HG02970 (cell line): ENCODE measurements around the gene MAPK8IP2.

ENCODE experiments used
- ATAC-seq: cut with Tn5 transposase; IDR thresholded peaks from one replicate; pipeline ENCODE4 v1.9.1; 2021; ENCODE audit warnings: mild to moderate bottlenecking, moderate library complexity, moderate number of reproducible peaks; ENCODE audit not compliant: unreplicated experiment, low FRiP score

The MAPK8IP2 gene

GRCh38 chr22:50600538-50600937, at the start of gene MAPK8IP2:
MAPK8IP2 (plus strand) TSS chr22:50600793; CDS start chr22:50600819, 26 bp downstream.
- no peak for ATAC-seq

DNA sequence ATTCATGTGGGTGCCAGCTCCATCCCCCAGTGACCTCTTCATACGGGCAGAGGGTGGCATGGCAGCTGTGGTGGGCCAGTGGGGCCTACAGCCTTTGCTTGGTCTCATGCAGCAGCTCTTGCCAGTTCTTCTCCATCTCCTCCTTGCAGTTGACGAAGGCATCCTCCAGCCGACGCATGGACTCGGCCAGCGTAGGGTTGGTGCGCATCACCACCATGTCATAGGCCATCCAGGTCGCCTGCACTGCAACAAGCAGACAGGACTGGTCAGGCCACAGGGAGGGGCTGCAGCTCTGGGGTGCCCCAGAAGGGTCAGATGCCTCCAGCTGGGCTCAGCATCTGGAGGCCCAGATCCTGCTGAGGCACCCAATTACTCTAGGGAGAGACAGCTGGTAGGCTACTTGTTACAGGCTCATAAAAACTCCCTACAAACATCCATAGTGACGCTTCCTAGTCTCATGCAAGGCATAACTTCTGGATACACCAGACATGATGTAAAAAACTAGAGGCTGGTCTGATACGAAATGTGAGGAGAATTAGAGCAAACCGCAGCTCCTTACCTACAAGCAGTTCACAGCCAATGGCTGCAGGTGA, 49.3 kb upstream of the MAPK8IP2 start:
- ATAC-seq: no peak

DNA sequence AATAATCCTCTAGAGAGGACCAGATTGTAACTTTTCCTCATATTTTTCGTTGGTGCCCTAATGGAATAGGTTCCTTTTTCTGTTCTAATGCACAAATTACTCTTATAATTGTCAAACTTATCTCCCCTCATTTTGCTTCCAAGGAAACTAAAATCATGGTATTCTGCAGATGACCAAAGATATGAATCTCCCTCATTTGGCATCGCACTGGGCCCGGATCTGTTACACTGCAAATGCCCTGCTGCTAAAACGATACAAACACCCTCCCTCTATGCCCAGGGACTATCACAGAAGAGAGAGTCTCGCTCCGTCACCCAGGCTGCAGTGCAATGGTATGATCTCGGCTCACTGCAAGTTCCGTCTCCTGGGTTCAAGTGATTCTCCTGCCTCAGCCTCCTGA, 47.3 kb upstream of the MAPK8IP2 start:
- no peak for ATAC-seq

GRCh38 chr22:50556703-50557102, 43.9 kb upstream of the MAPK8IP2 start:
- ATAC-seq: no peak

DNA sequence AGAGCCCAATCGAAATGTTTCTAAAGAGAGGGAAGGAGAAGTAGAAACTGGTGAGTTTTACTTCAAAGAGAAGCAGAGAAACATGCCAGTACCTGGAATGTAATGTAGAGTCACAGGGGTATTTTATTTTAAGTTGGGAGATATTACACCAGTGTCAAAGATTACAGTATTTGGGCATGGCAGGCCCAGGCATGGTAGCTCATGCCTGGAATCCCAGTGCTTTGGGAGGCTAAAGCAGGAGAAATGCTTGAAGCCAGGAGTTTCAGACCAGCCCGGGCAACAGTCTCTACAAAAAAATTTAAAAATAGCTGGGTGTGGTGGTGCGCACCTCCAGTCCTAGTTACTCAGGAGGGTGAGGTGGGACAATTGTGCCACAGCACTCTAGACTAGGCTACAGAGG, 40.6 kb upstream of the MAPK8IP2 start:
- ATAC-seq: no peak

- no peak for ATAC-seq
Observed at GRCh38 chr22:50561401-50562358, 38.9 kb upstream of the MAPK8IP2 start.

DNA sequence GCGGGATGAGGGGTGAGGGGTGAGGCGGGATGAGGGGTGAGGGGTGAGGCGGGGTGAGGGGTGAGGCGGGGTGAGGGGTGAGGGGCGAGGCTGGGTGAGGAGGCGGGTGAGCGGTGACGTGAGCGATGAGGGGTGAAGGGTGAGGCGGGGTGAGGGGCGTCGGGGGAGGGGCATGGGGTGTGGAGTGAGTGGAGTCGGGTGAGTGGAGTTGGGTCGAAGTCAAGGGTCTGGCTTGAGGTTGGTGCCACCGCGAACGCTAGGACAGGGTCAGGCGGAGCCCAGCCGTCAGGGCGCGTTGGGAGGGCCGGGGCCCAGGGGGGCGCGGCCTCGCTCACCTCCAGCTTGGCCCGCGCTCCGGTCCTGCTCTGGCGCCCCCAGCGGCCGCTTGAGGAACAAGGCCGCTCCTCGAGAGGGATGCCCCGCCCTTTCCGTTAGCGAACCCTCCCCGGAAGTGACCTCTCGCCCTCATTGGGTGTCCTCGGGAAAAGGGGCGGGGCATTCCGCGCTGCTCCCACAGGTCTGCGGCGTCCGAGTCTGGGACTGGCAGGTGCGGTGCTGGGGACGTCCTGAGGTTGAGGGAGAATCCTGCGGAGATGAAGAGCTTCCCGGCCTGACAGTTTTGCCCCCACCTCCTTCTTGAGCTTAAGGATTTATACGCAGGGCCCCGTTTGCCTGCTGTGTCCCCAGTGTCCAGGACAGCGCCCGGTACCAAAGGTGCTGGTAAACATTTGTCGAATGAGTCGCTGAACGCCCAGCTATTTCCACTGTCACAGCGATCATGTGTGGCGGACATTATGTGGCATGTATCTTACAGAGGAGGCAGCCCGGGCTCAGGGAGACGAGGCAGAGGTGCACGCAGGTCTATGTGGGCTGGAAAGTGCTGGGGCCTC, 37.8 kb upstream of the MAPK8IP2 start, which contains the start of gene SYCE3:
Gene SYCE3 (minus strand): TSS at position 397 of the 890 bp plus-strand sequence. CDS start 6,514 bp downstream, outside the sequence.
- peak; percentile 88 for ATAC-seq

GRCh38 chr22:50563413-50564160, 37.0 kb upstream of the MAPK8IP2 start:
- ATAC-seq: no peak

- no peak for ATAC-seq
Observed at GRCh38 chr22:50564289-50564688, 36.3 kb upstream of the MAPK8IP2 start.

GRCh38 chr22:50567721-50568252, 32.8 kb upstream of the MAPK8IP2 start:
- no peak for ATAC-seq

DNA sequence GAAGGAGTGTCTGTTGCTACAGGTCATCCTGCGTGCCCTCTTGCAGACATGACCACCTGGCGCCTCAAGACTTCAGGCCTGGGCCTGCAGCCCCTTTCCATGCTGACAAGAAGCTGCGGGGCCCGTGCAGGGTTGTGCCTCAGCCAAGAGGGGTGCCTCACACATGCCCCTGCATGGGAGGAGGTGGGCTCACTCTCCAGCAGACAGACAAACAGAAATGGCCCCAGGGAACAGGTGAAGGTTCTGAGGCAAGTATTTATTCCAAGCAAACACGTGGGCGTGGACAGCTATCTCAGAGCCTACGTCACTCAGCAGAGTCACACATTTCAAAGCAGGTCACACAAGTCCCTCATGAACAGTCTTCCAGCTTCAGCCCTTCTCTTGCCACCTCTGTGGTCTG, 32.0 kb upstream of the MAPK8IP2 start:
- no peak for ATAC-seq

- no peak for ATAC-seq
Observed at GRCh38 chr22:50569041-50569459, 31.5 kb upstream of the MAPK8IP2 start.

GRCh38 chr22:50569896-50570535, 30.6 kb upstream of the MAPK8IP2 start:
- ATAC-seq: no peak

DNA sequence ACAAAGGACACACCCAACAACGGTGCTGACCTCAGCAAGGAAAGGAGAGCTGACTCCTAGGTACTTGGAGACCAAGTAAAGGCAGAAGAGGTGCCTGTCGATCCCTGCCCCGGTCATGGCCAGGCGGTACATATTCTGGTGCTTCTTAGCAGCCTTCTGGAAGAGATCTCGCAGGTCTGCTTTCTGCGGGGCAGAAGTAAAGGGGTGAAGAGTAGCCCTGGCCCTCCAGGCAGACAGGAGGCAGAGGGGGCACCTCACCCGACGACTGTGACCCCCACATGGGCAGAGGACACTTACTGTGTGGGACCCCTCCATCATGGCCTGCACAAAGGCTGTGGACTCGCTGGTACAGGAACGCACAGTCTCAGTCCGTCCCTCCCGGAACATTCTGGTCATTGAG, 29.7 kb upstream of the MAPK8IP2 start:
- ATAC-seq: no peak

GRCh38 chr22:50571264-50572175, 29.1 kb upstream of the MAPK8IP2 start:
- no peak for ATAC-seq

DNA sequence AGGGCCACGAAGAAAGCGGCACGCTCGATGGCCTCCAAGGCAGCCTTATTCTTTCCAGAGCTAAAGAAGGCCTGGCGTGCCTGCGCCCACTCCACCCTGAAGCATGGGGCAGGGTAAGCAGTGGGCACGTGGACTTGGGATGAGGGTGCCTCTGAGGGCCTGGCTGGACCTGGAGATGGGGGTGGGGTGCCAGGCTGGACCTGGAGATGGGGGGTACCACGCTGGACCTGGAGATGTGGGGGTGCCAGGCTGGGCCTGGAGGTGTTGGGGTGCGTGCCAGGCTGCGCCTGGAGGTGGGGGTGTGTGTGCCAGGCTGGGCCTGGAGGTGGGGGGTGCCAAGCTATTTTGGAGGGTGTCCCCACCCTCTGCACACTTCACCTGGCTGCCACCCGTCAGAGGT, 27.6 kb upstream of the MAPK8IP2 start:
- no peak for ATAC-seq

DNA sequence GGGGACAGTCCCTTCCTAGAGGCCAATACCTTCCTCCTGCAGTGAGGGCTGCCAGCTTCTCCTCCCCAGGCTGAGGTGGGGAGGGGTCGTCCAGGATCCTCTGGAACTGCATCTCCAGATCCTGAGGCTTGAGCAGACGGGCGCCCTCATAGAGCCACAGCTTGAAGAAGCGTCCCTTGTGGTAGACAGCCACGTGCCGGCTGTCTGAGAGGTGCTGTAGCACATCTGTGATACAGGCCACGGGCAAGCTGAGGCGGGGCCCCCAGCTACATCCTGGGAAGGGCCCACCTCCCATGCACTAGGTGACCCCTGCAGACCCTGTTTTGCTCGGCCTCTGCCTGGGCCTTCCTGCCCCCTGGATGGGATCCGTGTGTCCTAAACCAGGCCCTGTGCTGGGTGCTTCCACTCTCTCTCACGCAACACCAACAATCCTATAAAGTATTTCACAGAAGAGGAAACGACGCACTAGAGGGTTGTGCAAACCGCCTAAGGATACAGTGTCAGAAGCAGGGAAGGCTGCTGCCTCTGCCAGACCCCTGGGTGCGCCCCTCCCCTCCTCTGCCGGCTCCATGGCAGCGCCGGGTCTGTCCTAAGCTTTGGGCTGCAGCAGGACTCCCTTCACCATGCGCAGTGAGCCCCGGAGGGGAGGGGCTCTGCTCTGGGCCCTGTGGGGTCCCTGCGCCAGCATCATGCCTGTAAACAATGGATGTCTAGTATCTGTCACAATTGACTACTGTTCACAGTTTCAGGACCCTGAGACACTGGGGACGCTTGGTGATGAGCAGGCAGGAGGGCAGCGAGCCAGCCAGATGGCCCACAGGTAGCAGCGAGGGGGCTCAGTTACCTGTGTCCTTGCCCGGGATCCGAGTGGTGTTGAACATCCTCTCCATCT, 26.9 kb upstream of the MAPK8IP2 start:
- no peak for ATAC-seq
